ENCODE results near the gene CARHSP1.

Gene CARHSP1

DNA sequence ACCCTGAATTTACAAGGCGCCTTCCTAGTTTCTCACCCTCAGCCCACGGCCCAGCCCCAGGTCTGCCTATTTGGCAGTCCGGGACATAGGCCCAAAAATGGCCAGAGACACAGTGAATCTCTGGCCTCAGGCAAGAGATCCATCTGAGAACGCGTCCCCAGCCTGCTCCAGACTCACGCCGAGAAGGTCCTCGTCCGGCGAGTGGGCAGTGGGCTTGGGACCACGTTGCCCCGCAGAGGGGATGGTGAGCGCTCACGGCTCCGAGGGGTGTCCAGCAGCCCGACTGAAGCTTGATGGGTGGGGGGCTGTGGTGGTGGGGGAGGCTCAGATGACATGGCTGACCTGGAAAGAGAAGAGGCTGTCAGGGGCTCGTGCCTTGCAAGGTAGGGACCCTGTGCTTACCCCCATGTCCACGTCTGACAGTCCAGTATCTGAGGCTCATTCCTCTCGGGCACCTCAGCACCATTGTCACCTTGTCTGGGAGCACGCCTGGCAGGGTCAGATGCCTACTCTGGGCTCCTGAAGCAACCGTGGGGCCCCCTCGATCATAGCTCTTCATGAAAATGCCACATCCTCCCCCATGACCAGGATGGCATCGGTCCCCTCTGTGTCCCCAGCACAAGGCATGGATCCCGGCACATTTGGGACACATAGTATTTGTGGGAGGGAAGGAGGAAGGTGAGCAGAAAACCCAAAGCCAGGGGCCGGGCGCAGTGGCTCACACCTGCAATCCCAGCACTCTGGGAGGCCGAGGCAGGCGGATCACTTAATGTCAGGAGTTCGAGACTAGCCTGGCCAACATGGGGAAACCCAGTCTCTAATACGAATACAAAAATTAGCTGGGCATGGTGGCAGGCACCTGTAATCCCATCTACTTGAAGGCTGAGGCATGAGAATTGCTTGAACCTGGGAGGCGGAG is 9.6 kb downstream of the CARHSP1 start:
- no peaks in the 10 kb centered on the region for H3K9me3 Mint-ChIP-seq
- H3K27ac Mint-ChIP-seq = no peak overlapping the region
- H3K36me3 Mint-ChIP-seq (ENCODE audit: low read depth) = peaks cover 25% of the 10 kb centered on the region
- H3K4me1 Mint-ChIP-seq (ENCODE audit: low read depth) = peaks cover 14% of the 10 kb centered on the region
- no peak overlapping the region for H3K4me3 Mint-ChIP-seq
- no peaks in the 10 kb centered on the region for H3K27me3 Mint-ChIP-seq (ENCODE audit: low read depth)

DNA sequence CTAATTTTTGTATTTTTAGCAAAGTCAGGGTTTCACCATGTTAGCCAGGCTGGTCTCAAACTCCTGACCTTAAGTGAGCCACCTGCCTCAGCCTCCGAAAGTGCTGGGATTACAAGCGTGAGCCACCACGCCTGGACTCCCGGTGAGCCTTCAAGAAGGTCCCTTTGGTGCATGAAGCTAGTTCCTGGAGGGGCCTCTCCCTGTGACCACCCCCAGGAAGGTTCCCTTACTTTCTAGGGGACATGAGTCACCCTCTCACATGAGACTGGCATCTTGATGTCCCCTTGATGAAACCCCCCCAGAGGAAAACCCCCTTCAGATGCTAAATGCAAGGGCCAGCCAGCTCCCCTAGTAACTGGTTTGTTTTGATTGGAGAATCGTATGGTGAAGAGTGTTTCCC is 12.8 kb downstream of the CARHSP1 start:
- Mint-ChIP-seq H3K4me3 (no peak overlapping the region), H3K9me3 (no peaks in the 10 kb centered on the region), H3K36me3 (ENCODE audit: low read depth) (peaks cover 33% of the 10 kb centered on the region), H3K4me1 (ENCODE audit: low read depth) (peaks cover 16% of the 10 kb centered on the region), H3K27me3 (ENCODE audit: low read depth) (no peaks in the 10 kb centered on the region), H3K27ac (no peak overlapping the region)

DNA sequence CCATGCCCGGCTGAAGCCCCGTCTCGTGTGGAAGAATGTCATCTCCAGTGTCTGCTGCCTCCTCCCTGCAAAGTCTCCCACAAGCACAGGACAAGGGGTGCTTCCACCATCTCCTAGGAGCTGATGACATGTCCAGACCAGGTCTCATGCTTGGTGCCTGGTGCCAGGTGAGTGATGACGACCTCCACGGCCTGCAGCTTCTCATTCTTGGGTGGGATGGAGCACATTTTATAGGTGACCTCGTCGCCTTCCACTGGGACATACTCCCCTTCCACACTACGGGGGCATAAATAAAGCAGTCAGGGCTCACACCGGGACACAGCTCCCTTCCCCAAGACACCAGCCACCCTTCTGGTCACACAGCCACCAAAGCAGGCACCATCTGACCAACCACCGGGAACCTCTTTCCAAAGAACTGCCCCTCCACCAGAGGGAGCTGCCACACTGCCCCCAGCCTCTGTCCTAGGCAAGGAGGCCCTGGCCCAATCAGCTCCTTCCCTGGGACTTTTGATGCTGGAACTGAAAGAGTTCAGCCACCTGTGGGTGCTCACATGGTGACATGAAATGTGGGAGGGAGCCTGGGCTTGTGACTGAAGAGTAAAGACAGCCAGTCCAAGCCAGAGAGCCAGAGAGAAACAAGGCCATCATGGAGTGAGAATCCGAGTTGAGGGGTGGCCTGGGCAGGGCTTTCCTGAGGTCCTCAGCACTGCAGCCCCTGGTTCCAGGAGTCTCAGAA is 13.6 kb downstream of the CARHSP1 start:
- Mint-ChIP-seq H3K4me3 (no peak overlapping the region), H3K27me3 (ENCODE audit: low read depth) (no peaks in the 10 kb centered on the region), H3K27ac (peak overlapping the region; percentile 52), H3K4me1 (ENCODE audit: low read depth) (peaks cover 22% of the 10 kb centered on the region), H3K9me3 (no peaks in the 10 kb centered on the region), H3K36me3 (ENCODE audit: low read depth) (peaks cover 38% of the 10 kb centered on the region)

DNA sequence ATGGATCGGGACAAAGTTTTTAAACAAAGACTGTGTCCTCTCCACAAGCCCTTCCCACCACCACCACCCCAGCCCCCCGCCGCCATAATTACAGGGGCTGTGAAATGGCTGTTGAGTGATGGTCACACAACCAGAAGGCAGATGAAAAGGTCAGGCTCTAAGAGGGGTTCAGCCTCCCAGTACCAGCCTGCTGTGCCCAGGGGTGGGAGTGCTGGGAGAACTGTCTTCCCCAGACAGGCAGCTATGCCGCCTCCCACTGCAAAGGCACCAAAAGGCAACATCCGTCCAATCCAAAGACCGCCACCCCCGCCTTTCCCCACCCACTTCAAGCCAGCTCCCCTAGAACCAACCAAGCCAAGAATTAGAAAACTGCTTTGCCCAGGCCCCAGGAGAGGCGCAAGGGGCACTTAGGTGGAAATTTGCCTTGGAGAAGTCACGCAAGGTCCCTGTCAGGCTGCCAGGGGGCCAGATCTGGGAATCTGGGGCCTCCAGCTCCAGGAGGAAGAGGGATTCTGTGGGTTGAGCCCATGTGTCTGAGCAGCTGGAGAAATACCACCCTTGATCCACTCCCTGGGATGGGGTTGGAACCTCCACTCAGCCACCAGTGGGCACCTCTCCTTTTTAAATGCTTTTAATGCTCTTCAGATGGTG is 14.4 kb downstream of the CARHSP1 start:
- H3K27ac Mint-ChIP-seq = peak overlapping the region; percentile 52

DNA sequence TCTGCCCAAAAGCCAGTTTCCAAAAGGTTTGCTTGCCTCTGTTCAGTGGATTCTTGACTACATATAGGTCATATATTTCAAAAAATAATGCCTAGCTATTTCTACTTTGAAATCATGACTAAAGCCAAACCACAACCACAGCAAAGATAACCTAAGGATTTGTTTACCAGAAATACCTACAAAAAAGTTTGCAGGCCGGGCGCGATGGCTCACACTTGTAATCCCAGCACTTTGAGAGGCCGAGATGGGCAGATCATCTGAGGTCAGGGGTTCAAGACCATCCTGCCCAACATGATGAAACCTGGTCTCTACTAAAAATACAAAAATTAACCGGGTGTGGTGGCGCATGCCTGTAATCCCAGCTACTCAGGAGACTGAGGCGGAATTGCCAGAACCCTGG is 15.2 kb downstream of the CARHSP1 start:
- Mint-ChIP-seq H3K27ac (no peak overlapping the region), H3K4me3 (no peak overlapping the region), H3K36me3 (ENCODE audit: low read depth) (peaks cover 46% of the 10 kb centered on the region), H3K4me1 (ENCODE audit: low read depth) (peaks cover 20% of the 10 kb centered on the region), H3K9me3 (no peaks in the 10 kb centered on the region), H3K27me3 (ENCODE audit: low read depth) (no peaks in the 10 kb centered on the region)

More for the DNA sequence above, 14.4 kb downstream of the CARHSP1 start:
- H3K4me3 Mint-ChIP-seq = no peak overlapping the region
- peaks cover 23% of the 10 kb centered on the region for H3K4me1 Mint-ChIP-seq (ENCODE audit: low read depth)
- no peaks in the 10 kb centered on the region for H3K9me3 Mint-ChIP-seq
- peaks cover 43% of the 10 kb centered on the region for H3K36me3 Mint-ChIP-seq (ENCODE audit: low read depth)
- H3K27me3 Mint-ChIP-seq (ENCODE audit: low read depth) = no peaks in the 10 kb centered on the region

DNA sequence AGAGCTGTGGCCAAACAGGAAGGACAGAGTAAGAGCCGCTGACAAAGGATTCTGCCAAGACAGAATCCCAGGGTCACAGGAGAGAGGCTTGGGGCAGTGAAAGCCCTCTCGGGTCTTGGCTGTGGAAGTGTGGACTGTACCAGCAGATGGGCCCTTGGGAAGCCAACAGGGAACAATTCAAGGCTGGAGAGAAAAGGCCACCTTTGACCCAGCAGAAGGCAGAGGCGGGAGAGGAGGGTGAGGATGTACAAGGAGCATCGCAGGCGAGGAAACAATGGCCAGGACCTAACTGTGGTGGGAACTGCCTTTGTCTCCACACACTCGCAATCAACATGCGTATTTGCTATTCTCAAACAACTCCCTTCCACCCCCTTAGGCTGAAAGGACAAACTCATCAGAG is 15.7 kb downstream of the CARHSP1 start:
- Mint-ChIP-seq H3K36me3 (ENCODE audit: low read depth) (peaks cover 45% of the 10 kb centered on the region), H3K4me3 (no peak overlapping the region), H3K27ac (no peak overlapping the region), H3K9me3 (no peaks in the 10 kb centered on the region), H3K4me1 (ENCODE audit: low read depth) (peaks cover 20% of the 10 kb centered on the region), H3K27me3 (ENCODE audit: low read depth) (no peaks in the 10 kb centered on the region)

DNA sequence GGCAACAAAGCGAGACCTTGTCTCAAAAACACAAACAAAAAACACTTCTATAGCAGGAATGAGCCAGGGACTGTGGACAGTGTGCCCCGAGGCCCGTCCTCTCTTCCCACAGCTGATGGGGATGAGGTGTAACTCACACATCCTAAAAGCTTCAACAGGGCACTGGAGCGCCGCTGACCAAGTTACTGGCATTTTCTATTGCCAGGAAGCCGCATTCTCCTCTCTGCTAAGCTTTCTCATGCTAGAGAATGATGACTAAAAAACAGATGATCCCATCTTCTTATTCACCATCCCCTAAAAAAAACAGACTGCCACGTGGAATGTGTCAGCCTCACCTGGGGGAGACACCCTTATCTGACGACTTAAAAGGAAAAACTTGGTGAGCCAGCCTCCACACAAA is 16.3 kb downstream of the CARHSP1 start:
- Mint-ChIP-seq H3K27me3 (ENCODE audit: low read depth) (no peaks in the 10 kb centered on the region), H3K27ac (no peak overlapping the region), H3K4me3 (no peak overlapping the region), H3K36me3 (ENCODE audit: low read depth) (peaks cover 41% of the 10 kb centered on the region), H3K9me3 (no peaks in the 10 kb centered on the region), H3K4me1 (ENCODE audit: low read depth) (peaks cover 18% of the 10 kb centered on the region)

DNA sequence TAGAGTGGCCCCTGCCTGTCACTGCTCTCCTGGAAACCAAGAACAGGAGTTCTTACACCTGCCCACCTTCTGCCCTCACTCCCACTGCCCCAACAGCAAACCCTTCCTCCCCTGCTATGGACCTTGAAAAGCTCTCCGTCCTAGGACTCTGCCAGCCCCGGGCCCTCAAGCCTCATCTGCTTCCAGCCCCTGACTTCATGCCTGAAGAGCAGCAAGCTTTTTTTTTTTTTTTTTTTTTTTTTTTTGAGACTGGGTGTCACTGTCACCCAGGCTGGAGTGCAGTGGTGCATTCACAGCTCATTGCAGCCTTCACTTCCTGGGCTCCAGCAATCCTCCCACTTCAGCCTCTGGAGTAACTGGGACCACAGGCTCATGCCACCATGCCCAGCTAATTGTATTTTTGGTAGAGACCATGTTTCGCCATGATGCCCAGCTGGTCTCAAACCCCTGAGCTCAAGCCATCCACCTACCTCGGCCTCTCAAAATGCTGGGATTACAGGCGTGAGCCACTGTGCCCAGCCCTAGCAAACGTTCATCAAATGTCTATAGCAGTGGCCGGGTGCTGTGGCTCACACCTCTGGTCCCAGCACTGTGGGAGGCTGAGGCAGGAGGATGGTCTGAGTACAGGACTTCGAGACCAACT is 16.9 kb downstream of the CARHSP1 start:
- H3K36me3 Mint-ChIP-seq (ENCODE audit: low read depth) = peaks cover 39% of the 10 kb centered on the region
- peak overlapping the region; percentile 63 for H3K27ac Mint-ChIP-seq

DNA sequence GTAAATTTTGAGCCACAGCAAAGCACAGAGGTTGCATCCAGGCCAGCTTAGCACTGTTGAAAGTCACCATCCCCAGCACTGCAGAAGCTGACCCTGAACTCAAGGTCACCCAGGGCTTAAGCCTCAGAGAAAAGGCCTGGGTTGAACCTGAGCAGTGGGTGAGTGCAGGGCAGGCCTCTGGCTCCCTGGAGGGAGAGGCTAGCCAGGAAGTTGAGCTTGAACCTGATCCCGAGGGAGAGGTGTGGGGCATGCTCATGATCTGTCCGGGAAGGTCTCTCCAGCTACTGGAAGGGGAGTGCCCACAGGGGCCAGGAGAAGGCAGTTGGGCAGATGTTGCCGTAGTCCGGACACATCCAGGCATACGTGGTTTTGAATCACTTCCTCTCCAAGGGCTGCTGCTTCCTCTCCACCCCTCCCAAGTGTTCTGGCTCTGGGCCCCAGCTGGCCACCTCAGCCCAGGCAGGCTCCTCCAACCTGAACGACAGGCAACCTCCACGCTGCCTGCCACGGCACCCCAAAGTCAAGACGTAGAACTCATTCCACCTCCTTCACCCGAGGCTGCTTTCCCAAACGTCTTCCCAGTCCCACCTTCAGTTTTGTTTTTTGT is 18.4 kb downstream of the CARHSP1 start:
- peak overlapping the region; percentile 15 for H3K4me3 Mint-ChIP-seq
- H3K9me3 Mint-ChIP-seq = no peaks in the 10 kb centered on the region
- H3K4me1 Mint-ChIP-seq (ENCODE audit: low read depth) = peaks cover 14% of the 10 kb centered on the region
- H3K27ac Mint-ChIP-seq = peak overlapping the region; percentile 74
- peaks cover 33% of the 10 kb centered on the region for H3K36me3 Mint-ChIP-seq (ENCODE audit: low read depth)
- no peaks in the 10 kb centered on the region for H3K27me3 Mint-ChIP-seq (ENCODE audit: low read depth)

More for the DNA sequence above, 16.9 kb downstream of the CARHSP1 start:
- H3K27me3 Mint-ChIP-seq (ENCODE audit: low read depth) = no peaks in the 10 kb centered on the region
- no peak overlapping the region for H3K4me3 Mint-ChIP-seq
- H3K4me1 Mint-ChIP-seq (ENCODE audit: low read depth) = peaks cover 16% of the 10 kb centered on the region
- no peaks in the 10 kb centered on the region for H3K9me3 Mint-ChIP-seq

DNA sequence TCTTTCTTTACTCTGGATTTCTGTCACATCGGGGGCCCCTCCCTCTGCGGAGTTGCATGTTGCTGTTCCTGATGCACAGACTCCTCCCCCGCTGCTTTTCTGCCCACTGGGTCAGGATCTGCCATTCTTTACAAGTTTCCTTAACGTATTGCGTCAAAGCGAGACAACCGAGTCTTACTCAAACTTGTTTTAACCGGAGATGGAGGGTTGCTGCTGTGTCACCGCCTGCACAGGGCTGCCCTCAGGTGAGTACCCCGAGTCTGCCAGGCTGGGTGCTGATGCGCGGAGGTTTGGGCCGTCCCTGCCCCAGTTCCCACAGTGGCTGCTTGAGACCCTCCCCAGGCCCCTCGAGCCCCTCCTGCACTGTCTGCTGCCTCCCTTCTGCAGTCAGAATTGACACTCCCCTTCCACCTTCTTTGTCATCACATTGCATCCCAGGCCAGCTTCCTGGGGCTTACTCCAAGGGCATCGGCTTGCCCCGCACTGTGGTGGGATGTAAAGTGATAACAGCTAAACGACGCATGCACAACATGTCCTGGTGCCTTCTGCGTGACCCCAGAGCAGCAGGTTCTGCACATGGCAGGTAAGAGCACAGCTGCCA is 19.3 kb downstream of the CARHSP1 start:
- Mint-ChIP-seq H3K36me3 (ENCODE audit: low read depth) (peaks cover 29% of the 10 kb centered on the region), H3K27ac (no peak overlapping the region), H3K9me3 (no peaks in the 10 kb centered on the region), H3K27me3 (ENCODE audit: low read depth) (no peaks in the 10 kb centered on the region), H3K4me3 (no peak overlapping the region), H3K4me1 (ENCODE audit: low read depth) (peaks cover 14% of the 10 kb centered on the region)

DNA sequence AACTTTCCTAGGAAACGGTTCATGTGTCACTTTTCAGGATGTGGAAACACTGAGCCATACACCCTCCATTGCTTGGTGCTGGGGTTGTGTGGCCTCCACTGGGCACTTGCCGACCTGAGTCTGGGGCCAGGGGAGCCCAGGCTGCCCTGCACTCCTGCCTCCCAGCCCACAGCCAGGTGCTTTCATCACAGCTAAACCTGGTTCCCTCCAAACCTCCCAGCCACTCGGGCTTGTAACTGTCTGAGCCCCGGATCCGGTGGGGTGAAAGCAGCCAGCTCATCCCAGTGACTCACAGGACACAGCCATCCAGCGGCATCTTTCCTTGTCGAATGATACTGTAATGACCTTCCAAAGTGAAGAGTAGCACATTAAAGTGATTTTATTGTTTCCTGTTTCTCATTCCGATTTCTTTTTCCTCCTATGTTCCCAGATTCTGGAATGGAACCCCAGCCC is 19.8 kb downstream of the CARHSP1 start:
- Mint-ChIP-seq H3K4me3 (no peak overlapping the region), H3K36me3 (ENCODE audit: low read depth) (peaks cover 29% of the 10 kb centered on the region), H3K27ac (no peak overlapping the region), H3K9me3 (no peaks in the 10 kb centered on the region), H3K27me3 (ENCODE audit: low read depth) (no peaks in the 10 kb centered on the region), H3K4me1 (ENCODE audit: low read depth) (peaks cover 17% of the 10 kb centered on the region)

DNA sequence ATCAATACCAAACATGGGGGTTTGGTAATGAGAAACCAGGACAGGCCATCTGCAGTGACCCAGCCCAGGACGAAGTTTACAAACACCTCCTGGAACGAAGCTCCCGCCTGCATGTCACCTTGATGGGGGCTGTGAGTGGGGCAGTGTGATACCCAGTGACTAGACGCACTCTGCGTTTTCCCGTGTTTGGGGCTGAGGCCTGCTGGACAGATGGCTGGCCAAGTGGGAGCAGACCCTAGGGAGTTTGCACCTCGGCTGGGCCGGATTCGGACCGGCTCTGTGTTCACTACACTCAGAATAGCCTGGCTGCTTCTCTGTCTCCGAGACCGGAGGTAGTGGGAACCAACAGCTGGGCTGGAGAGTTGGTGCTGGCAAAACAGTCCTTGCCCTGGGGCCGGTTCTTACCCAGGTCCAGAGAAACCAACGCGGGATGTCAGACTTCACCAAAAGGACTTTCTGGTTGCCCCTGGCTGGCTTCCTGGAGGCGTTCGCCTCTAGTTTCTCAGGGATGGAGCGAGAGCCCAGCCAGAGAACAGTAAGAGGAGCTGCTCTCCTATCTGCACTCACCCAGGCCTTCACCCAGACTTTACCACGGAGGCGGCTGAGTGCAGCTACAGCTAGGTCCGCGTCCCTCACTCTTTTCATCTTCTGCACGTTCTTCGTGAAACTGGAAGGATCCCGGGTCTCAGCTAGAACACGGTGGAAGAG is 20.4 kb downstream of the CARHSP1 start:
- Mint-ChIP-seq H3K4me3 (no peak overlapping the region), H3K36me3 (ENCODE audit: low read depth) (peaks cover 27% of the 10 kb centered on the region), H3K27me3 (ENCODE audit: low read depth) (no peaks in the 10 kb centered on the region), H3K27ac (no peak overlapping the region), H3K4me1 (ENCODE audit: low read depth) (peaks cover 15% of the 10 kb centered on the region), H3K9me3 (no peaks in the 10 kb centered on the region)

DNA sequence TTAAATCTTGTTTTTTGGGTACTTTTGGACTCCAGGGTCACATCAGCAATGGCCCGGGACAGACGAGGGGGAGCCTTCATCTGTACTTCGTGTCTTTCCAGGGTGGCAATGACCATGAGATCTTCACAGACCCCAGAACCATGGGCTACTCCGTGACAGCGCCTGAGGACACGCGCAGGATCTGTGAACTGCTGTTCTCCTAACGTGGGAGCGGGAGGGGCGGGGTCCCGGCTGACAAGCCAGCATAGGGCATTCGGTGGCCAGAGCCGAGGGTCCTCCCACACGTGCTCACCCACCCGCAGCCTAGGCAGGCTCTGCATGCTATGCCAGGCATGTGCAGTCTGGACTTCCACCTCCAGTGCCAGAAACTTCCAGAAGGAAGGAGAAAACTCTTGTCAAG is 21.2 kb downstream of the CARHSP1 start:
- Mint-ChIP-seq H3K27ac (no peak overlapping the region), H3K4me1 (ENCODE audit: low read depth) (peaks cover 15% of the 10 kb centered on the region), H3K4me3 (no peak overlapping the region), H3K9me3 (no peaks in the 10 kb centered on the region), H3K36me3 (ENCODE audit: low read depth) (peaks cover 21% of the 10 kb centered on the region), H3K27me3 (ENCODE audit: low read depth) (no peaks in the 10 kb centered on the region)
